HG03575 (cell line): ENCODE results near the gene ARFRP1.

ENCODE experiments used
- ATAC-seq: cut with Tn5 transposase; IDR thresholded peaks from one replicate; pipeline ENCODE4 v1.9.1; 2021; ENCODE audit not compliant: unreplicated experiment, insufficient number of reproducible peaks, low FRiP score; ENCODE audit errors: extremely low read depth

The ARFRP1 gene

DNA sequence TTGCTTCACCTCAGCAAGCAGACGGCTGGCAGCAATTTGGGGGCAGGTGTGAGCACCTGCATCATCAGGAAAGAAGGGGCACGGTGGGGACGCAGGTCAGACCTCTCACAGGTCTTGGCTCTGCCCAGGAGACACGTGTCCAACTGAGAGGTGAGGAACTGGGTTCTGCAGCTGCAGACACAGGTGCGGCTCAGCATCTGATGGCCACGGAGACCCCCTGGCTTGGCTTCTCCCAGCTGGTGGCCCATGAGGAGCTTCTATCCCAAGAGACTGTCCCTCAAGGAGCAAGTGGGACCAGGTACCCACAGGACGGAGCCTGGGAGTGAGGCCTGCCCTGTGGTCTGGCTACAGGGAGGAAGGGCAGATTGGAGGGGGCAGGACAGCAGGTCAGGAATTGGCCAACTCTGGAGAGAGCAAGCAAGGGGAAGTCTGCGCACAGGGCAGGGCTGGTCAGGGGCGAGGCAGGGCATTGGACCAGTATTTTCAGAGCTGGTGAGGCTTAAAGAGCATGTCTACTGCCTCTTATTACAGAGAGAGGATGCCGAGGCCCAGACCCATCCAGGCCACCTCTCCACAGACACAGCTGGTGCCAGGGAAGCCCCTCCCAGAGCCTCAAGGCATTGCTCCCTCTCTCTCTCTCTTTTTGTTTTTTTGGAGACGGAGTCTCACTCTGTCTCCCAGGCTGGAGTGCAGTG, 58.7 kb downstream of the ARFRP1 start:
- no peak for ATAC-seq
